GM18517 (cell line): ENCODE measurements around the gene PRCD.

Source experiments
- ATAC-seq: cut with Tn5 transposase; IDR thresholded peaks from one replicate; pipeline ENCODE4 v1.9.1; 2021; ENCODE audit warnings: mild to moderate bottlenecking, moderate library complexity; ENCODE audit not compliant: unreplicated experiment

Gene PRCD

GRCh38 chr17:76588182-76588581 lies 48.3 kb downstream of the PRCD start:
- no peak for ATAC-seq

- no peak for ATAC-seq
Measured at GRCh38 chr17:76593384-76593826, 53.6 kb downstream of the PRCD start.

- ATAC-seq: no peak
Measured at GRCh38 chr17:76593959-76594358, 54.1 kb downstream of the PRCD start.

GRCh38 chr17:76594690-76595089 lies 54.8 kb downstream of the PRCD start:
- no peak for ATAC-seq
